Left ventricle myocardium inferior (tissue), 1 donor: Measurements from ENCODE around the gene PHF1. TPM values are rescaled to one million over a fixed set of nuclear protein-coding genes. Genes with fewer than 3 reads are reported as not detected.

Source experiments
- DNase-seq: peaks from one replicate; pipeline ENCODE4 v3.0.0-alpha.2; 2020
- H3K27ac ChIP-seq: fragments of 200-600 bp; replicated peaks from 2 replicates; pipeline ENCODE4 v1.8.0; 2021
- H3K27me3 ChIP-seq: fragments of 200-600 bp; 2 replicates; pipeline ENCODE4 v1.8.0; 2021; ENCODE audit warnings: low read depth
- H3K36me3 ChIP-seq: fragments of 200-600 bp; 2 replicates; pipeline ENCODE4 v1.8.0; 2021
- H3K4me1 ChIP-seq: fragments of 200-600 bp; 2 replicates; pipeline ENCODE4 v1.8.0; 2021
- H3K4me3 ChIP-seq: fragments of 200-600 bp; 2 replicates; pipeline ENCODE4 v1.8.0; 2021; ENCODE audit warnings: mild to moderate bottlenecking, moderate library complexity
- H3K9me3 ChIP-seq: fragments of 200-600 bp; replicated peaks from 2 replicates; pipeline ENCODE4 v1.8.0; 2021
- intact Hi-C: fragments of 100-400 bp; cut with micrococcal nuclease; formaldehyde crosslinking; loops from one replicate; pipeline ENCODE4 v1.11.0; 2022
- total RNA-seq: library from RNA; stranded (reverse); fragmentation: NEBNext Ultra II Directional; extraction: Animal tissue kit (Norgen Biotek cat#: 25700); gene quantifications from one replicate; pipeline ENCODE4 v1.2.1, GENCODE V29; 2021
- TF ChIP-seq, protein P1 (sequence below): fragments of 200-600 bp; IDR thresholded peaks from 2 replicates; pipeline ENCODE4 v1.8.0; 2021; ENCODE audit warnings: antibody characterized with exemption, mild to moderate bottlenecking, borderline replicate concordance
- donor health status: DM: no; HTN: yes; CAD: no; lungs with severe emphysema.

Gene PHF1
- total RNA-seq, 1 donor from 2014 or later = 52.2 TPM

GRCh38 chr6:33443025-33443424 lies 32.2 kb downstream of the PHF1 start:
- H3K36me3 ChIP-seq = peaks cover 35% of the 10 kb centered on the region
- H3K27ac ChIP-seq = no peak overlapping the region
- no peak for DNase-seq
- no peaks in the 10 kb centered on the region for H3K27me3 ChIP-seq
- TF ChIP-seq, protein P1, sequence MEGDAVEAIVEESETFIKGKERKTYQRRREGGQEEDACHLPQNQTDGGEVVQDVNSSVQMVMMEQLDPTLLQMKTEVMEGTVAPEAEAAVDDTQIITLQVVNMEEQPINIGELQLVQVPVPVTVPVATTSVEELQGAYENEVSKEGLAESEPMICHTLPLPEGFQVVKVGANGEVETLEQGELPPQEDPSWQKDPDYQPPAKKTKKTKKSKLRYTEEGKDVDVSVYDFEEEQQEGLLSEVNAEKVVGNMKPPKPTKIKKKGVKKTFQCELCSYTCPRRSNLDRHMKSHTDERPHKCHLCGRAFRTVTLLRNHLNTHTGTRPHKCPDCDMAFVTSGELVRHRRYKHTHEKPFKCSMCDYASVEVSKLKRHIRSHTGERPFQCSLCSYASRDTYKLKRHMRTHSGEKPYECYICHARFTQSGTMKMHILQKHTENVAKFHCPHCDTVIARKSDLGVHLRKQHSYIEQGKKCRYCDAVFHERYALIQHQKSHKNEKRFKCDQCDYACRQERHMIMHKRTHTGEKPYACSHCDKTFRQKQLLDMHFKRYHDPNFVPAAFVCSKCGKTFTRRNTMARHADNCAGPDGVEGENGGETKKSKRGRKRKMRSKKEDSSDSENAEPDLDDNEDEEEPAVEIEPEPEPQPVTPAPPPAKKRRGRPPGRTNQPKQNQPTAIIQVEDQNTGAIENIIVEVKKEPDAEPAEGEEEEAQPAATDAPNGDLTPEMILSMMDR = no peak
- H3K4me1 ChIP-seq = no peaks in the 10 kb centered on the region
- no peaks in the 10 kb centered on the region for H3K9me3 ChIP-seq
- intact Hi-C loops = no loop called here
- no peak overlapping the region for H3K4me3 ChIP-seq

- DNase-seq = no peak
- Histone ChIP-seq H3K27ac (no peak overlapping the region), H3K4me3 (no peak overlapping the region), H3K27me3 (no peaks in the 10 kb centered on the region), H3K36me3 (peaks cover 31% of the 10 kb centered on the region), H3K4me1 (no peaks in the 10 kb centered on the region), H3K9me3 (no peaks in the 10 kb centered on the region)
- TF ChIP-seq, protein P1 = no peak
- intact Hi-C loops = no loop called here
Measured at GRCh38 chr6:33443619-33444504, 33.0 kb downstream of the PHF1 start.

GRCh38 chr6:33445119-33445603 lies 34.3 kb downstream of the PHF1 start:
- no peaks in the 10 kb centered on the region for H3K4me1 ChIP-seq
- H3K27me3 ChIP-seq = no peaks in the 10 kb centered on the region
- no peak for DNase-seq
- H3K36me3 ChIP-seq = peaks cover 31% of the 10 kb centered on the region
- H3K9me3 ChIP-seq = no peaks in the 10 kb centered on the region
- intact Hi-C loops = no loop called here
- TF ChIP-seq, protein P1 = no peak
- no peak overlapping the region for H3K27ac ChIP-seq
- H3K4me3 ChIP-seq = no peak overlapping the region

DNA sequence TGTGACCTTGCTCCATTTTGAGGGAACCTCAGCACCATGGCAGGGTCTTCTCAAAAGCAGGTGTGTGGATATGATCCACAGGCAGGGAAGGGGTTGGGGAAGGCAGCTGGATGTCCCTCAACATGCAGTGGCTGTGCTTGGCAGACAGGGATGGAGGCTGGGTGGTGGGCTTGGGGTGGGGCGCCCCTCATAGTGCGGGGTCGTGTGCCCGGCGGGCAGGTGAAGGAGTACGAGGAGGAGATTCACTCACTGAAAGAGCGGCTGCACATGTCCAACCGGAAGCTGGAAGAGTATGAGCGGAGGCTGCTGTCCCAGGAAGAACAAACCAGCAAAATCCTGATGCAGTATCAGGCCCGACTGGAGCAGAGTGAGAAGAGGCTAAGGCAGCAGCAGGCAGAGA lies 35.5 kb downstream of the PHF1 start:
- TF ChIP-seq, protein P1 = no peak
- DNase-seq = no peak
- intact Hi-C loops = no loop called here
- H3K27me3 ChIP-seq = no peaks in the 10 kb centered on the region
- no peak overlapping the region for H3K27ac ChIP-seq
- no peak overlapping the region for H3K4me3 ChIP-seq
- no peaks in the 10 kb centered on the region for H3K4me1 ChIP-seq
- no peaks in the 10 kb centered on the region for H3K9me3 ChIP-seq
- peaks cover 30% of the 10 kb centered on the region for H3K36me3 ChIP-seq

- Histone ChIP-seq H3K4me3 (no peak overlapping the region), H3K4me1 (peaks cover 28% of the 10 kb centered on the region), H3K36me3 (peaks cover 15% of the 10 kb centered on the region), H3K27me3 (no peaks in the 10 kb centered on the region), H3K9me3 (no peaks in the 10 kb centered on the region), H3K27ac (no peak overlapping the region)
- intact Hi-C loops = no loop called here
- DNase-seq = no peak
- TF ChIP-seq, protein P1 = no peak
Measured at GRCh38 chr6:33450434-33450833, 39.6 kb downstream of the PHF1 start.
